ENCODE measurements around the gene USP14. TPM values are rescaled to one million over a fixed set of nuclear protein-coding genes. Genes with fewer than 3 reads are reported as not detected.

Gene USP14
- polyA plus RNA-seq, 3 donors, result 8.1 to 22.4 (median 17.5) TPM

- no peaks in the 10 kb centered on the region for H3K4me1 ChIP-seq (ENCODE audit: control insufficient read depth in 1 of 2, insufficient read depth in 2 of 2, low read length in 2 of 2)
- no peak for TF ChIP-seq CTCF (IDR thresholded peaks at IDR 0.05)
- Mint-ChIP-seq H3K4me3 (no peak overlapping the region), H3K4me1 (no peaks in the 10 kb centered on the region), H3K27ac (no peak overlapping the region), H3K27me3 (ENCODE audit: low read depth in 3 of 3) (peaks cover 0 to 6% (median 2%) of the 10 kb centered on the region in 3 donors), H3K9me3 (peaks cover 3 to 22% (median 14%) of the 10 kb centered on the region in 7 donors), H3K36me3 (no peaks in the 10 kb centered on the region)
- DNase-seq, result no peak
- WGBS (ENCODE audit: insufficient coverage), result no CpG with 5 or more reads among the region's 1 CpG
- no peaks in the 10 kb centered on the region for H3K36me3 ChIP-seq (replicated peaks in 1 of 2; ENCODE audit: control insufficient read depth in 1 of 2, insufficient read depth in 2 of 2, low read length in 2 of 2)
- no peak overlapping the region for H3K4me3 ChIP-seq (replicated peaks in 1 of 3; ENCODE audit: low read depth in 2 of 3, low read length in 3 of 3)
- no peaks in the 10 kb centered on the region for H3K79me2 ChIP-seq (ENCODE audit: insufficient read depth, low read length)
- no peak overlapping the region for H3K9ac ChIP-seq (ENCODE audit: insufficient read depth, low read length, poor library complexity, severe bottlenecking)
- intact Hi-C loops (cut with micrococcal nuclease), result no loop called here
- peaks cover 0 to 13% of the 10 kb centered on the region in 2 donors for H3K9me3 ChIP-seq (replicated peaks in 1 of 2; ENCODE audit: control insufficient read depth in 1 of 2, insufficient read depth in 1 of 2, low read length in 2 of 2)
- no peak overlapping the region for H3K27ac ChIP-seq (ENCODE audit: low read depth in 1 of 2, low read length in 2 of 2)
- H2AFZ ChIP-seq (ENCODE audit: insufficient read depth, low read depth, low read length, poor library complexity, severe bottlenecking), result no peak overlapping the region
- H4K20me1 ChIP-seq (ENCODE audit: insufficient read depth, low read length), result no peaks in the 10 kb centered on the region
- H3K27me3 ChIP-seq (ENCODE audit: control insufficient read depth in 2 of 2, insufficient read depth in 2 of 2, low read length in 2 of 2), result no peaks in the 10 kb centered on the region
- no peak overlapping the region for H3K4me2 ChIP-seq (replicated peaks; ENCODE audit: extremely low read depth, low read length, poor library complexity, severe bottlenecking)
Measured at GRCh38 chr18:135045-135444, 23.3 kb upstream of the USP14 start.

GRCh38 chr18:136433-136832 is 21.9 kb upstream of the USP14 start:
- Mint-ChIP-seq H3K4me1 (no peaks in the 10 kb centered on the region), H3K27me3 (ENCODE audit: low read depth in 3 of 3) (peaks cover 0 to 6% (median 2%) of the 10 kb centered on the region in 3 donors), H3K36me3 (no peaks in the 10 kb centered on the region), H3K27ac (peak overlapping the region in 1 of 7 donors; percentile 74), H3K9me3 (peaks cover 0 to 13% (median 10%) of the 10 kb centered on the region in 7 donors), H3K4me3 (no peak overlapping the region)
- Histone ChIP-seq H3K27me3 (ENCODE audit: control insufficient read depth in 2 of 2, insufficient read depth in 2 of 2, low read length in 2 of 2) (no peaks in the 10 kb centered on the region), H3K36me3 (replicated peaks in 1 of 2; ENCODE audit: control insufficient read depth in 1 of 2, insufficient read depth in 2 of 2, low read length in 2 of 2) (no peaks in the 10 kb centered on the region), H3K9me3 (replicated peaks in 1 of 2; ENCODE audit: control insufficient read depth in 1 of 2, insufficient read depth in 1 of 2, low read length in 2 of 2) (peaks cover 0 to 4% of the 10 kb centered on the region in 2 donors), H3K4me3 (replicated peaks in 1 of 3; ENCODE audit: low read depth in 2 of 3, low read length in 3 of 3) (no peak overlapping the region), H3K9ac (ENCODE audit: insufficient read depth, low read length, poor library complexity, severe bottlenecking) (no peak overlapping the region), H4K20me1 (ENCODE audit: insufficient read depth, low read length) (no peaks in the 10 kb centered on the region), H3K4me2 (replicated peaks; ENCODE audit: extremely low read depth, low read length, poor library complexity, severe bottlenecking) (no peak overlapping the region), H3K4me1 (ENCODE audit: control insufficient read depth in 1 of 2, insufficient read depth in 2 of 2, low read length in 2 of 2) (no peaks in the 10 kb centered on the region), H2AFZ (ENCODE audit: insufficient read depth, low read depth, low read length, poor library complexity, severe bottlenecking) (no peak overlapping the region), H3K27ac (ENCODE audit: low read depth in 1 of 2, low read length in 2 of 2) (no peak overlapping the region), H3K79me2 (ENCODE audit: insufficient read depth, low read length) (no peaks in the 10 kb centered on the region)
- no peak for DNase-seq
- no peak for TF ChIP-seq CTCF (IDR thresholded peaks at IDR 0.05)
- intact Hi-C loops (cut with micrococcal nuclease), result no loop called here
- 73% methylated on average over 4 of the region's 7 CpGs for WGBS (ENCODE audit: insufficient coverage)
